HepG2 (cell line): ENCODE data around the gene FCHO2. TPM values are rescaled to one million over a fixed set of nuclear protein-coding genes. Genes with fewer than 3 reads are reported as not detected.

Experiments used
- CREM ChIP-seq, 2 experiments: sonication (generic) in 1 of 2; formaldehyde crosslinking in 1 of 2; IDR thresholded peaks; 2 replicates each; pipeline versions ENCODE4 v1.4.0 to v1.6.1; 2016 to 2020; ENCODE audit warnings: antibody characterized with exemption in 1 of 2, mild to moderate bottlenecking in 1 of 2, missing genetic modification reagents in 1 of 2
- HNF4A ChIP-seq: sonication (generic); formaldehyde crosslinking; IDR thresholded peaks from 2 replicates; pipeline ENCODE4 v1.4.0; 2020; ENCODE audit warnings: missing genetic modification reagents
- JUND ChIP-seq: sonication (generic); formaldehyde crosslinking; IDR thresholded peaks from 2 replicates; pipeline ENCODE4 v1.8.0; 2022; ENCODE audit warnings: mild to moderate bottlenecking, missing genetic modification reagents
- KAT2B ChIP-seq: fragments of 150-350 bp; IDR thresholded peaks from 2 replicates; pipeline ENCODE4 v1.6.1; 2014; ENCODE audit warnings: low read depth, low read length, borderline replicate concordance
- KDM1A ChIP-seq: IDR thresholded peaks from 2 replicates; pipeline ENCODE4 v1.6.1; 2016; ENCODE audit warnings: missing compliant biosample characterization
- KDM4B ChIP-seq: sonication (generic); formaldehyde crosslinking; IDR thresholded peaks from 2 replicates; pipeline ENCODE4 v1.4.0; 2020; ENCODE audit warnings: missing genetic modification reagents
- MIER2 ChIP-seq: IDR thresholded peaks from 2 replicates; pipeline ENCODE4 v1.6.1; 2016; ENCODE audit warnings: missing biosample characterization, missing genetic modification reagents
- MIER3 ChIP-seq: IDR thresholded peaks from 2 replicates; pipeline ENCODE4 v1.6.1; 2016; ENCODE audit warnings: missing compliant biosample characterization, borderline replicate concordance
- MXD4 ChIP-seq: IDR thresholded peaks from 2 replicates; pipeline ENCODE4 v1.6.1; 2016; ENCODE audit warnings: mild to moderate bottlenecking, missing biosample characterization, missing genetic modification reagents
- PHF5A ChIP-seq: IDR thresholded peaks from one replicate; pipeline ENCODE4 v1.6.1; 2018; ENCODE audit warnings: low read depth, missing genetic modification reagents; ENCODE audit not compliant: unreplicated experiment
- RBM39 ChIP-seq: fragments of 200-400 bp; formaldehyde crosslinking; IDR thresholded peaks from one replicate; pipeline ENCODE4 v1.6.1; 2018; ENCODE audit warnings: antibody characterized with exemption, mild to moderate bottlenecking, low read depth, low read length; ENCODE audit not compliant: poor library complexity, severe bottlenecking
- SAP130 ChIP-seq: IDR thresholded peaks from 2 replicates; pipeline ENCODE4 v1.6.1; 2016; ENCODE audit warnings: low read depth
- SNRNP70 ChIP-seq: fragments of 200-400 bp; formaldehyde crosslinking; IDR thresholded peaks from 2 replicates; pipeline ENCODE4 v1.6.1; 2017; ENCODE audit warnings: mild to moderate bottlenecking, low read depth, low read length, moderate library complexity
- SP2 ChIP-seq: sonication (generic); formaldehyde crosslinking; IDR thresholded peaks from 2 replicates; pipeline ENCODE4 v1.5.1; 2020; ENCODE audit warnings: mild to moderate bottlenecking, missing genetic modification reagents
- SP4 ChIP-seq: sonication (generic); formaldehyde crosslinking; IDR thresholded peaks from 2 replicates; pipeline ENCODE4 v1.8.1; 2023; ENCODE audit warnings: mild to moderate bottlenecking, missing genetic modification reagents
- TGIF2 ChIP-seq: IDR thresholded peaks from 2 replicates; pipeline ENCODE4 v1.6.1; 2016; ENCODE audit warnings: control low read depth, missing compliant biosample characterization
- TRIM22 ChIP-seq: fragments of 450-650 bp; IDR thresholded peaks from 2 replicates; pipeline ENCODE4 v1.6.1; 2017
- ZNF180 ChIP-seq: sonication (generic); formaldehyde crosslinking; IDR thresholded peaks from 2 replicates; pipeline ENCODE4 v1.4.0; 2020; ENCODE audit warnings: low read depth, missing genetic modification reagents, borderline replicate concordance
- ZNF282 ChIP-seq: fragments of 450-650 bp; IDR thresholded peaks from 2 replicates; pipeline ENCODE4 v1.6.1; 2018; ENCODE audit not compliant: partially characterized antibody
- ZNF484 ChIP-seq: sonication (generic); formaldehyde crosslinking; IDR thresholded peaks from 2 replicates; pipeline ENCODE4 v1.5.1; 2020; ENCODE audit warnings: mild to moderate bottlenecking, low read depth, missing genetic modification reagents, borderline replicate concordance
- ZNF670 ChIP-seq: sonication (generic); formaldehyde crosslinking; IDR thresholded peaks from 2 replicates; pipeline ENCODE4 v1.8.0; 2022; ENCODE audit warnings: mild to moderate bottlenecking, missing genetic modification reagents, borderline replicate concordance
- ZNF678 ChIP-seq: sonication (generic); formaldehyde crosslinking; IDR thresholded peaks from 2 replicates; pipeline ENCODE4 v1.4.0; 2020; ENCODE audit warnings: mild to moderate bottlenecking, missing genetic modification reagents
- polyA plus RNA-seq, 8 experiments: library from polyadenylated mRNA; depleted of rRNA in 3 of 8; stranded (reverse) in 7 of 8; unstranded in 1 of 8; fragments of >200 nt; fragmentation: Illumina TruSeq in 4 of 8; extraction: Trizol in 4 of 8; gene quantifications; 2 replicates each; pipeline versions ENCODE4 v1.2.1 to v1.2.3, GENCODE V29; 2011 to 2016; ENCODE audit warnings: low read depth in 4 of 8, missing spikeins in 1 of 8, mixed read lengths in 1 of 8; ENCODE audit not compliant: insufficient read depth in 1 of 8
- total RNA-seq, 5 experiments: library from RNA; depleted of rRNA; stranded (reverse); fragments of >200 nt; fragmentation: Illumina TruSeq; extraction: Trizol; gene quantifications; 2 replicates each; pipeline ENCODE4 v1.2.3, GENCODE V29; 2016; ENCODE audit warnings: low read depth in 1 of 5
- TF ChIP-seq, protein P1 (sequence below): sonication (generic); formaldehyde crosslinking; IDR thresholded peaks from 2 replicates; pipeline ENCODE4 v1.4.0; 2020; ENCODE audit warnings: missing genetic modification reagents, borderline replicate concordance
- TF ChIP-seq, protein P2 (sequence below): sonication (generic); formaldehyde crosslinking; IDR thresholded peaks from 2 replicates; pipeline ENCODE4 v1.5.0; 2020; ENCODE audit warnings: missing genetic modification reagents, mild to moderate bottlenecking, borderline replicate concordance

FCHO2 gene
- total and polyA plus RNA-seq, 2 of the 13 experiments (the other 11 are each of a cell fraction or from before 2014, with no cell fraction given), result 11.6 to 17.3 TPM

- TF ChIP-seq KDM4B (CRISPR knock-in tag), result no peak
- TF ChIP-seq ZNF282, result no peak
- TF ChIP-seq MIER2, result no peak
- no peak for TF ChIP-seq TGIF2 (CRISPR knock-in tag)
- TF ChIP-seq ZNF678 (CRISPR knock-in tag), result no peak
- no peak for TF ChIP-seq SNRNP70
- no peak for TF ChIP-seq MIER3 (CRISPR knock-in tag)
- peak; percentile 98 for TF ChIP-seq HNF4A
- TF ChIP-seq KDM1A (CRISPR knock-in tag), result 0 out of 2 replicates have a peak, but pooled peaks have one; percentile 50
- TF ChIP-seq MXD4 (CRISPR knock-in tag), result no peak
- no peak for TF ChIP-seq ZNF670 (CRISPR knock-in tag)
- no peak for TF ChIP-seq ZNF484
- TF ChIP-seq SAP130 (CRISPR knock-in tag), result peak; percentile 45
- no peak for TF ChIP-seq KAT2B
- no peak for TF ChIP-seq RBM39
- TF ChIP-seq SP2, result no peak
- TF ChIP-seq, protein P1, sequence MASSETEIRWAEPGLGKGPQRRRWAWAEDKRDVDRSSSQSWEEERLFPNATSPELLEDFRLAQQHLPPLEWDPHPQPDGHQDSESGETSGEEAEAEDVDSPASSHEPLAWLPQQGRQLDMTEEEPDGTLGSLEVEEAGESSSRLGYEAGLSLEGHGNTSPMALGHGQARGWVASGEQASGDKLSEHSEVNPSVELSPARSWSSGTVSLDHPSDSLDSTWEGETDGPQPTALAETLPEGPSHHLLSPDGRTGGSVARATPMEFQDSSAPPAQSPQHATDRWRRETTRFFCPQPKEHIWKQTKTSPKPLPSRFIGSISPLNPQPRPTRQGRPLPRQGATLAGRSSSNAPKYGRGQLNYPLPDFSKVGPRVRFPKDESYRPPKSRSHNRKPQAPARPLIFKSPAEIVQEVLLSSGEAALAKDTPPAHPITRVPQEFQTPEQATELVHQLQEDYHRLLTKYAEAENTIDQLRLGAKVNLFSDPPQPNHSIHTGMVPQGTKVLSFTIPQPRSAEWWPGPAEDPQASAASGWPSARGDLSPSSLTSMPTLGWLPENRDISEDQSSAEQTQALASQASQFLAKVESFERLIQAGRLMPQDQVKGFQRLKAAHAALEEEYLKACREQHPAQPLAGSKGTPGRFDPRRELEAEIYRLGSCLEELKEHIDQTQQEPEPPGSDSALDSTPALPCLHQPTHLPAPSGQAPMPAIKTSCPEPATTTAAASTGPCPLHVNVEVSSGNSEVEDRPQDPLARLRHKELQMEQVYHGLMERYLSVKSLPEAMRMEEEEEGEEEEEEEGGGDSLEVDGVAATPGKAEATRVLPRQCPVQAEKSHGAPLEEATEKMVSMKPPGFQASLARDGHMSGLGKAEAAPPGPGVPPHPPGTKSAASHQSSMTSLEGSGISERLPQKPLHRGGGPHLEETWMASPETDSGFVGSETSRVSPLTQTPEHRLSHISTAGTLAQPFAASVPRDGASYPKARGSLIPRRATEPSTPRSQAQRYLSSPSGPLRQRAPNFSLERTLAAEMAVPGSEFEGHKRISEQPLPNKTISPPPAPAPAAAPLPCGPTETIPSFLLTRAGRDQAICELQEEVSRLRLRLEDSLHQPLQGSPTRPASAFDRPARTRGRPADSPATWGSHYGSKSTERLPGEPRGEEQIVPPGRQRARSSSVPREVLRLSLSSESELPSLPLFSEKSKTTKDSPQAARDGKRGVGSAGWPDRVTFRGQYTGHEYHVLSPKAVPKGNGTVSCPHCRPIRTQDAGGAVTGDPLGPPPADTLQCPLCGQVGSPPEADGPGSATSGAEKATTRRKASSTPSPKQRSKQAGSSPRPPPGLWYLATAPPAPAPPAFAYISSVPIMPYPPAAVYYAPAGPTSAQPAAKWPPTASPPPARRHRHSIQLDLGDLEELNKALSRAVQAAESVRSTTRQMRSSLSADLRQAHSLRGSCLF, result no peak
- TF ChIP-seq SP4, result no peak
- no peak for TF ChIP-seq JUND
- peak; percentile 51 for TF ChIP-seq CREM (IDR thresholded peaks at IDR 0.05)
- no peak for TF ChIP-seq CREM (CRISPR knock-in tag; IDR thresholded peaks at IDR 0.05)
- no peak for TF ChIP-seq TRIM22
- TF ChIP-seq ZNF180, result no peak
- TF ChIP-seq, protein P2, sequence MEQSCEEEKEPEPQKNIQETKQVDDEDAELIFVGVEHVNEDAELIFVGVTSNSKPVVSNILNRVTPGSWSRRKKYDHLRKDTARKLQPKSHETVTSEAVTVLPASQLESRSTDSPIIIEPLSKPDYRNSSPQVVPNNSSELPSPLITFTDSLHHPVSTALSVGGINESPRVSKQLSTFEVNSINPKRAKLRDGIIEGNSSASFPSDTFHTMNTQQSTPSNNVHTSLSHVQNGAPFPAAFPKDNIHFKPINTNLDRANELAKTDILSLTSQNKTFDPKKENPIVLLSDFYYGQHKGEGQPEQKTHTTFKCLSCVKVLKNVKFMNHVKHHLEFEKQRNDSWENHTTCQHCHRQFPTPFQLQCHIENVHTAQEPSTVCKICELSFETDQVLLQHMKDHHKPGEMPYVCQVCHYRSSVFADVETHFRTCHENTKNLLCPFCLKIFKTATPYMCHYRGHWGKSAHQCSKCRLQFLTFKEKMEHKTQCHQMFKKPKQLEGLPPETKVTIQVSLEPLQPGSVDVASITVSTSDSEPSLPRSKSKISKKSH, result no peak
- no peak for TF ChIP-seq PHF5A
Measured at GRCh38 chr5:72955143-72955767, 586 bp upstream of the FCHO2 start (continued).
